Eye (tissue), 1 donor: ENCODE data around the gene CHCHD3.

Experiments
- DNase-seq: peaks from one replicate; pipeline ENCODE4 v3.0.0-alpha.2; 2015

Gene CHCHD3

DNA sequence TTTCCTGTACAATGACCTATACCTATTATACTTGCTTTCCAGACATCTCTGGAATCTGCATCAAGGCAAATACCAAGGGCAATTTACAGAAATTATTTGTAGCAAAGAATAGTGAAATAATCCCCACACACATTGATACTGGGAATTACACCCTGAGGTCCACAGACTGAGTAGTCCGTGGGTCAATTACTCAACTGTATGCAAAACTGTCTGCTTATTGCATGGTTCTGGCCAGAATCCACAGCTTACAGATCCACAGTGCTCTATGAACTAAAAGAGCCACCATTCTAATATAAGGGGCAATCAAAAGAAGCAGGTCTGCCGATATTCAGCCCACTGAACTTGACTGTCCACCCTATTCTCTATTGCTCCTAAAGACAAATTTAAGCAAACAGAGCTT is 5.7 kb downstream of the CHCHD3 start:
- no peak for DNase-seq

DNA sequence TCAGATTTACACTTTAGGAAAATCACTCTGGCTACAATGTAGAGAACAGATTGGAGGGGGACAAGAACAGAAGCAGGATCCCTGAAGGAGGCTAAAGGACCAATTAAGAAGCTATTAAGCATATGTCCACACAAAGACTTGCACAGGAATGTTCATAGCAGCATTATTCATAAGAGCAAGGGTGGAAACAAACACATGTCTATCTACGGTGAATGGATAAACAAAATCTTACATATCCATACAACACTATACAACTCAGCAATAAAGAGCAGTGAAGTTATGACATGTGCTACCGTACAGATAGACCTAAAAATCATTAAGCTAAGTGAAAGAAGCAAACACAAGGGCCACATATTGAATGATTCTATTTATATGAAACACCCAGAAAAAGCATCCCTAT is 10.4 kb downstream of the CHCHD3 start:
- no peak for DNase-seq

DNA sequence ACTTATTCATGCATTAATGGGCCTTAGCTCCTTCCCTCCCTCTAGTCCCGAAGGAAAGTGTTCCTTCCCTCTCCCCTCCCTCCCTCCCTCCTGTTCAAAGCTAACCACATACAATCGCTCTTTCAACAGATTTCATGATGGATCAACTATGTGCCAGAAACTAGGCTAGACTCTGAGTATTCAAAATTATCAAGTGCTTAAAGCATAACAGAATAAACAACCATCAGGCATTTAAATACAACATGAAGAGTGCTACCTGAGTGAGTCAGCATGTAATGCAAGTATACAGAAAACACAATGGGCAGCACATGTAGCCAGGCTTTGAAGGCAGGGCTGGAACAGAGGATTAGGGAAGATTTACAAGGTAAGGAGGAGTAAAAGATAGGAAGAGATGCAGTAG is 11.3 kb downstream of the CHCHD3 start:
- DNase-seq = no peak

DNA sequence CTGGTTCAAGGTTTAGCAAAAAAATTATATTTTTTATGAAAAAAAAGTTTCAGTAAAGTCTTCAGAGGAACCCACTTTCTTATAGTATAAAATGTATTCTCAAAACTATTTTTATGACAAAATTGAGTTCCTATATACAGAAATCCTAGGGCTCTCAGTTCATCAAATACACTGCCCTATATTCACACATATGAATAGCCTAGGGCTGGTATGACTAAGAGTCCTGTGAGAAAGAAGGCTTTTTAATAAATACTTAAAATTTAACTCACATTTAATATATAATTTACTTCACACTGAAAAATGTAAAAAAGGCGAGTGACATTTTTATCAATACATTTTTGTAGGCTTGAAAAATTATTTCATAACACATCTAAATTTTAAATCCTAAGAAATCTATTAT is 16.6 kb downstream of the CHCHD3 start:
- no peak for DNase-seq

DNA sequence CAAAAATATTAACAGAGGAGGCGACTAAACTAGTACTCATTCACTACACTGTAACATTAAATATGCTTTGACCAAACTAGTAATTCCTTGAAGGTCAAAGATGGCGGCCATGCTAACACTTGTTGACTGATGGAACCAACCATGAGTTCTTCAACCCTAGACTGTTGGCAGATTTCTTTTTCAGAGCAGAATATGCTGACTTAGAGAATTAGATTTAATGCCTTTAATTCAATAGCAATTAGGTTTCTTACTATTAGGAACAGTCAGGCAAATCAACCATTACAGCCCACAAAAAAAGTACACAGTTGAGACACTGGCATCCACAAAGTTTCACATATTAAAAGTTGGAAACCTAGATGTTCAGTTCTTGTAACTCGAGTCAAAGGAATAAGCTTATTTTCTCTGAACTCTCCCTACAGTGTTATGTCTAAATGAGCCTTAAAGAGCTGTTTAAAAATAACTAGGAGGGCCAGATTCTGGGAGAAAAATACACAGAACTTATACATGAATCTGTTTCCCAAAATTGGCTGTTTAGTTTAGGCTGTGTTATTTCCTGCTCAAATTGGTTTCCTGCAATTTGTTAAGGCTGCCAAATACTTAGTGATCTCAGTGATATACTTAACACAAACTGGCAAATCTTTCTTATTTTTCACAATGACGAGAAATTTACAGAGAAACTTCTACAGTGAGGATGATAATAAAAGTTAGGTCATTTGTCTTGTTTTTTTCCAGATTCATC is 17.6 kb downstream of the CHCHD3 start:
- DNase-seq = no peak

DNA sequence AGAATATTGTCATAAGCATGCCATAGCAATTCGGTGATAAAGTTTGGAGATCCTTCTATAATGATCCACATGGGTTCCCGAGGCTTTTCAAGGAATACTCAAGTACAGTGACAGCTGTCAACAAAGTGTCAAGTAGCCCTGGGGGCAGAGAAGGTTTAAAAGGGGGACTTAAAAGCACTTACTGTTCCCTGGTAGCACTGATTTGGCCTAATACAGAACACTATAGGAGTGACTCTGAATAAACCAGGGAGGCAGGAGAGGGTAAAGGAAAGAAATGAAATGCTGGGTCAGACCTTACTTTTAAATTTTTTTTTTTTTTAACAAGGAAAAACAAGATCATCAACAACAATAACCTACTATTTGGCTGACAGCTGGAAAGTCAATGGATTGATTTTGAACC is 20.1 kb downstream of the CHCHD3 start:
- DNase-seq = no peak

DNA sequence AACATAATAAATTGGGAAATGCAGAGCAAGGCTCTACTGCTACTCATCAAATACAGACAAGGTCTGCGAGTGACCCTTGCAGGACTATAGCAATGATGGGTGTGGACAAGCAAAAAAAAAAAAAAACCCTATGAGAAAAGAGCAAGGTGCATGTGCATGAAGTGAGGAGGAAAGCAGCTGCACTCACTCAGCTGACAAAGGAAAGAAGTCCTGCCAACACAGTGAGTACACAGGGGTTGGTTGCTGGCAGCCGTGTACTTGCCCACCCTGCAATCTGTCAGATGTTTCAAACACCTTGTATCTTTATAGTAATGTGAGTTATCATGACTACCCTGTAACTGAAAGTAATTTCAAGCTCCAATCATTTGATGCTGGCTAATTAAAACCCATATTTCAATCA is 20.5 kb downstream of the CHCHD3 start:
- no peak for DNase-seq

DNA sequence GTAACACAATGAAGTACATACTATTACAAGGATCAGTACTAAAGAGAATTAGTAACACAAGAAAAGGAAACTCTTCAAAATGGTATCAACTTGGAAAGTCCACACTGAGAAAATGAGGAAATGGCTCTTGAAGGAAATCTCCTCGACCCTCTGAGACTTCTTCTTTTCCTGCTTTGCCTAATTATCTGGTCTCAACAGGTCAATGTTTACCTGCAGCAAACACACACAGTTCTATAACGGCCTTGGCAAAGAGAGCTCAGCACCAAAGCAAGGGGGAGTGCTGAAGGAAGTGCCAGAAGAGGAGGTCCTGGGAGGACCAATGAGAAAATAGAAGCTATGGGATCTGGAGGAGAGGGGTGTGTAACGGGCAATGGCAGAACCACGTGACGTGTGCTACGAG is 21.9 kb downstream of the CHCHD3 start:
- no peak for DNase-seq

DNA sequence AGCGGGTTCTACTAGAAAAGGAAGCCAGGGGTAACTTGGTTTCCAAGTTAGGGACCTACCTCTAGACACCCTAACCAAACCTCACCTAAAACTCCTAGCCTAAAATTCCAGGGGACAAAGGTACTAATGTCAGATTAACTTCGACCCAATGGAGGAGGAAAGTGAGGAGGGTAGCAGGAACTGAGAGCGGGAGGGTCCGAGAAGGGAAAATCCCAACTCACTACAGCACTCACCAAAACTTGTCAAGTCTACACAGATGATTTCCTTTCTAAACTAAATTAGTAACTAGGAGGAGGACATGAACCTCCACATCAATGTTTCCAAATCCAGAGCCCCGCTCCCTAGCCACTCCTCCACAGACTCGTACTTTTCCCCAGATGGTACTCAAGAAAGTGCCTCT is 22.6 kb downstream of the CHCHD3 start:
- DNase-seq = no peak

DNA sequence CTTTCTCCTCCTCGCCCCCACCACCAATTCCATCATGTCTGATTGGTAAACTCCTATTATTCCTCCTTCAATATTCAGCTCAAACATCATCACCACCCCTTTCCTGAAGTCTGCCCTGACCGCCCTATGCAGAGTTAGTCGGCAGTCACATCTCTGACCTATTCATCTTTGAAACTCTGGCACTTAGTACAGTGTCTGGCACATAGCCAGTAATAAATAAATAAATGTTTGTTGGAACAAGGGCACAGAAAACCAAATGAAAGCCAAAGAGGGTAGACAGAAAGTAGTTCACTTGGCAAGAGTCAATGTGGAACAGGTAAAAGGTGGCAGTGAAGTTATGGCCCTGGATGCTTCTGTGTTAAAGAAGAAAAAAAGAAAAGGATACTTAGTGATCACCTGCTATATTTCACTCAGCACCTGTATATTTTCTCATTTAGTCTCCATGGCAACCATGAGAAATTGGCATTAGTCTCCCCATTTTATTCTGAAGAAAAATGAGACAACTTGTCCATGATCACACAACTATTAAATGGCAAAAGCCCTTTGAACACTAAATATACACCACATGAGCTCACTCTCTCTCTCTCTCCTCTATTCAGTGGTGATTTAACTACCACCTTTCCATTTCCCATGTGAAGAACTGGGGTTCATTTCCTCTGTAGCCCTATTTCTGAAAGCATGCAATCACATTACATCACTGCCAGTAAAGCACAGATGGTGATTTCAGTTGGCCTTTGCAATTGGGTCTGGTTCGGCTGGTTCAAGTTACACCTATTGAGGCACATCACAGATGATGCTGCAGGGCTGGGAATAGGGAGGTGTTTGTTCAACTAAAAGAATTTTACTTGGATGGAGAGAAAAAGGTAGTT is 25.3 kb downstream of the CHCHD3 start:
- DNase-seq = no peak

DNA sequence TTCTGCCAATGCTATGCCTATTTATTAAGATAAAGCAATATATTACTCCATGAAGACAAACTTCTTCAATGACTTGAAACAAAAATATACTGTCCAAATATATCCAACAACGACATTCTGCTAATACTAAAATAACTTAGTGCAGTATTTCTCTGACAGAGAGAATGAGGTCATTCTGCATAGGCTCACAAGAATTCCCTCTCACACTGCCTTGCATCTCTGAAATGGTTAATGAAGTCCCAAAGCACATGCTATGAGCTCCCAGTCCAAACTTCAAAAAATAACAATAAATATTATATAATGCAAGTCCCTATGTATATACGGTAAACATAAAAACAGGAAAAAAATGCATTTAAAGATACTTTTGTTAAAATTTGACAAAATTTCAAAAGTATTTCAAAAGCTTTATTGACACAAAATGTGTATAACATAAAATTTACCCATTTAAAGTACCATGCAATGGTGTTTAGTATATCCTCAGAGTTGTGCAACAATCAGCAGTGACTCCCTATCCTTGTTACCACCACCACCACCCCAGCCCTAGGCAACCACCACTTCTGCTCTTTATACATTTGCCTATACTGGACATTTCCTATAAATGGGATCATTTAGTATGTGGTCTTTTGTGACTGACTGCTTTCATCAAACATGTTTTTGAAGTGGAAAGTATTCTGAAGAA is 27.6 kb downstream of the CHCHD3 start:
- DNase-seq = peak; percentile 30

DNA sequence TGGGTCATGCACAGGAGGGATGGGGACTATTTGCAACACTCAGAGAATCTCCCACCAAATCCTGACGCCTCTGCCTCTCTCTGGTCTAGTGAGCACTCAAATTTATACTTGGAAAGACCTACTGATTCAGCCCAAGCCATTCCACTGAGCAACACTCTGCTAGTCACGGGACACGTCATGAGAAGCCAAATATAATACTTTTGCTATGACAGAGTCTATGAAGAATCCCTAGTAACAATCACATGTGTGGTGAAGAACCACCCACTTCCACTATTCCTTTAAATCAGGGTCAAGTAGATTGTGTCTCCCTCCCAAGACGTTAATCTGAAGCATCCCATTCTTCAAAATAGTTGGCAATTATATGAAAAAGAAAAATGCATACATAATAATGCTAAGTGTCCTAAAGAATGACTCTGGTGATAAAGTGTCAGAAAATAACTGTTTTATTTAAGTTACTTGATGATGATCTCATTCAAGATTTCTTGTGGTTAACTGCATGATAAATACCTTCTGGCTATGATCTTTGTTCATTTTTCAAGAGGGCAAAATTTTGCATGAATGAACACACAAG is 28.5 kb downstream of the CHCHD3 start:
- peak; percentile 36 for DNase-seq

DNA sequence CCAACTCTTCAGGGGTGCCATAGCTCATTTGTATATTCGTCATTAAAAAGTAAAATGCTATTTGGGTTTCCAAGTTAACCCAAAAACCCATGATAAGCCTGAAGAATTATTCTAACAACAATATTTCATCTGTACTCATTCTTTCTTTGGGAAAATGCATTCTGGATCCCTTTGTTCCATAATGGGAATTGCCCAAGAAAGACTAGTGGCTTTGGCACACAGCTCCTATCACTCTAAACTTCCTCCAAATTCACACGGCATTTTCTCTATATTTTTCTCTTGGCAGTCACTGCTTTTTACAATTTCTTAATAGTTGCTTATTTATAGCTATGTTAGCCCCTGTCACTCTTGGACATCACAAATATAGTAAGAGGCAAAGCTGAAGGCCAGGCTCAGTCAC is 29.1 kb downstream of the CHCHD3 start:
- DNase-seq = no peak

DNA sequence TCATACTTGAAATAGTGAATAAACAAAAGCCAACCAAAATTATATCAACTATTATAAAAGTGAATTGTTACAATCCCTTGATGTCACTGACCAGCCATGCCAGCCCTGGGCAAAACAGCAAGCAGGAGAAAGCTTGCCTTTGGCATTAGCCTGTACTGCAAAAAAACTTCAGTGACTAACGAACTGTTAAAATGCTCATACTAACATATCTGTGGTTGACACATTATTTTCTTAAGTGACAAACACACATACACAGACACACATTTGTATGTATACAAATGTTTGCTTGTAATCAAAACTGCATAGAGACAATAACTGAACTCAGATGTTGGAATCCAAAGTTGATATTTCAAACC is 29.5 kb downstream of the CHCHD3 start:
- DNase-seq = no peak

DNA sequence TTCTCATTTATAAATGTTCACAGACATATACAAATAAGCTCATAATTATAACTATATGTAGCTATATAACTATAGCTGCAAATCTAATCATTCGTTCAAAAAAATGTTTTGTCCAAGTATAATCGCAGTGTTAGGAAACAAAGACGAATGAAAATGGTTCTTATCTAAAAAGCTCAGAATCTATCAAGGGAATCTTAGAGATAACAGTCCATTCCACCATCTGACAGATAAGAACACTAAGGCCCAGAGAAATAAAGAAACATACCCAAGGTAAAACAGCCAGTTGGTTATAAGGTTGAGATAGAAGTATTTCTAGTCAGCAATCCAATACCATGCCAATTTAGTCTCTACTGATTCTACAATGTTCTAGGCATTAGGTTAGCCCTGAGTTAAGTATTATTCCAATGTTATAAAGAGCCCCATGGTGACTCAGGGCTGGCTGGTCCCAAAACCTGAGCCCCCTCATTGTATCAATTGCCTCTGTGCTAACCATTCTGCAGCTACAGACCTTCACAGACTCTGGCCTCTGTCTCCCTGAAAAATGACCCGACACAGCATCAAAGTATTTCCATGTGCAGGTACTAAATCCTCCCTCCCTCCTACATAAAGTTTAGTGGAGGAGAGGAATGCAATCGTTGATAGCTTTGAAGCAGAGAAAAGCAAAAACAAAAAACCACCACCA is 30.0 kb downstream of the CHCHD3 start:
- DNase-seq = no peak

DNA sequence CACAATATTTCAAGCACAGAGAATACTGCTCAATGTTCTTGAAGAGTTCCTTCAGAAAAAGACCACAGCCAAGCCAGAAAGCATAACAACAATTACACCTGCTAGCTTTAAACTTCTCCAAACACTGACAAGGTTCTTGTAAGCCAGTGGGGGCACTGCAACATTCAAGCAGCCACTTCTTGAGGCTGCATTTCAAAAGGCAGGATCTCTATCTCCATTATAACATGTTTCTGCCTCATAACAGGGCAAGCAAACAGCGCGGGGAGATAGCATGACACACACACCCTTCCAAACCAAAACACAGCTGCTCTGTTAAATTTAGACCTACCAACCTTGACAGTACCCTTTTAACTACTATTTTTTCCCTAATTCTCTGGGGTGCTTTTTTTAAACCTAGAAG is 30.8 kb downstream of the CHCHD3 start:
- no peak for DNase-seq

DNA sequence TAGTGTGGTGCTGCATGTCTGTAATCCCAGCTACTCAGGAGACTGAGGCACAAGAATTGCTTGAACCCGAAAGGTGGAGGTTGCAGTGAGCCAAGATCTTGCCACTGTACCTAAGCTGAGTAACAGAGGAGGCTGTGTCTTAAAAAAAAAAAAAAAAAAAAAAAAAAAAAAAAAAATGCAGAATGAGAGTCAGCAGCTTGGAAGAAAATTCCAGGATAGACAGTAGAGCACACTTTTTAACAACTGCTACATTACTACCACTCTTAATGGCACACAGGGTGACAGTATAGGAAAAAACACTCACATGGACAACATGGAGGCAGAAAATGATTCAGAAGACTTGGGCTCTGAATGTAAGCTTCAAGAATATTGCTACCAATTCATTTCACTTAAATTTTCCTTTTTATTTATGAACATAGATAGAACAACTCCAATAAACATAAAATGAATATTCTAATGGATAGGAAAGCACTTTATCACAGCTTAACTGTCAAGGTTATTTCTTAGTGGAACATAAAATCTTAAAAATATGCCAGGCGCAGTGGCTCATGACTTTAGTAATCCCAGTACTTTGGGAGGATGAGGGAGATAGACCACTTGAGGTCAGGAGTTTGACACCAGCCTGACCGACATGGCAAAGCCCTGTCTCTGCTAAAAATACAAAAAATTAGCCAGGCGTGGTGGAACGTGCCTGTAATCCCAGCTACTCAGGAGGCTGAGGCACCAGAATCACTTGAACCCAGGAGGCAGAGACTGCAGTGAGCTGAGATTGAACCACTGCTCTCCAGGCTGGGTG is 31.5 kb downstream of the CHCHD3 start:
- DNase-seq = no peak

DNA sequence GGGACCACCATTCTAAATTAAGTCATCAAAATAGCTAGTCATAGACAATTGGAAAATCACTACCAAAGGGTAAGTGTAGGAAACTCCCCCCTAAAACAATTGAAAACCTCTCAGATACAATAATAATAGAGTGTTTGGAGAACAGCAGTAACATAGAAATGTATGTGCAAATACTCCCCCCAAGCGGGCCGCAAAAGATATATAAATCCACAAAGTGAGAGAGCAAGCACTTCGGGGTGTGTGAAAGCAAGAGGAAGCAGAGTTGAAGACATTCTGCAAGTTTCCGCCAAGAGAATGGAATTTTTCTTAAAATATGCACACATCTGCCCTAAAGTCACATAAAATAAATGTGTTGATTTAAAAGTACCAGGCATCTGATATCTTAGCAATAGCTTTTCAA is 33.3 kb downstream of the CHCHD3 start:
- DNase-seq = no peak

DNA sequence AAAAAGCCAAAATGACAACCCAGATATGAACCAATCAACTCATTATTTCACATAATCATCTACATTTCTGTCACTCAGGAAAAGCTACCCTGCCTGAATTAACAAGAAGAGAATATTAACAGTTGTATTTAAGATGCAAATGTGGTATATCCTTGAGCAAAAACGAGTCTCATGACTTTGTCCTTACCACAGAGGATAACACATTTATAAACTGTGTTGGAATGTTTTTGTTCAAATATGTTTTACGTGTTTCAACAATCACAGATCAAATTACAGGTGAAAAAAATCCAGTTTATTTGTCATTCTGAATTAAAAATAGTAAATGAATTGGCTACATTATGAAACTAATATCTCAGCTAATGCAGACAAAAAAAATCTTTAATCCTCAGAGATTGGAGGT is 34.6 kb downstream of the CHCHD3 start:
- no peak for DNase-seq

DNA sequence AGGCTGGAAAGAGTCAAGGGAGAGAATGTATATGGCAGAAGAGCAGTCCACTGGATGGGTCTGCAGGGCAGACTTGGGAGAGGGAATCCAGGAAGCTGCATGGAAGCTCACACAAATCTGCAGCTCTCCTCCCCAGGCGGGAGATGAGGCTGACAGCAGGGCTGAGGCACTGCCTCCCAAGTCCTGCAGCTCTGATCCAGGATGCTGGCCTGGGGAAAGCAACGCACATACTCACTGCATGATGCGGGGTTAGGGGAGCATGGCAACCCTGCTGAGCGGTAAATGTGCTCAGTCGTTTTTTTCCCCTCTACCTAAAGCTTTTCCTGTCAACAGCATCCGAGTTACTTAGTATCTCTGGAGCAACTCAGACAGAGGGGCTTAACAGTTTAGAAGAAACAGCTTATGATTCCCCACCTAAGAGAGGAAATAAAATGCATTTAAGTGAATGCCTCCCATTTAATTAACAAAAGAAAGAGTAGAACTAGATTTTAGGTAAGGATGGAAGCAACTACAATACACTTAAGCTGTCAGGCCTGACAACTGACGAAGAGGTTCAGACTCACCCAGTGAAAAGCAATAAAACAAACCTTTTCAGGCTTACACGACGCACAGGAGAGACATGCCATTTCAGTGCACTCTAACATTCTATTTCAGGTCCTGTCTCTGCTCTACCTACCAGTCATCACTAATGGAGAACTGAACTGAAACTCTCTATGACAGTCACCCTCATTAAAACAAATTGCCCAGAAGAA is 37.0 kb downstream of the CHCHD3 start:
- peak; percentile 31 for DNase-seq

DNA sequence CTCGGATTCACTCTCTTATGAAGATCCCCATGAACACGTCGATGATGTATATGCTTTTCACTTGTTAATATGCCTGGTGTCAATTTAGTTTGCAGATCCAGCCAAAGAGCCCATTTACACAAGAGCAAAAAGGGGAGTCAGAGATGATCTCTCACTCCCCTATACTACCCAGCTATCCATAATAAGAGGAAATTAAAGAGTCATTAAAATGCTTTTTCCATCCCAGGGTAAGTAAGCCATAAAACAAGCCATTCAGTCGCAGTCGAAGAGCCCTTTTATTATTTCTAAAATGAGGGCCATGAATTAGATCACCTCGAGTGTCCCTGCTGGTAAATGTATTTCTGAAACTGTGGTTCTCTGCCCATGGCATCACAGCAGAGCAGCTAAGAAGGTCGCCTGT is 41.2 kb downstream of the CHCHD3 start:
- no peak for DNase-seq
